HTERT RPE-1 (cell line): Measurements from ENCODE around the gene LTB4R2.

Experiments used
- in situ Hi-C: fragments of 300-500 bp; cut with MboI; formaldehyde crosslinking; loops from 4 replicates; pipeline ENCODE4 v1.14.3; 2020; ENCODE audit warnings: low sequenced_read_pairs

LTB4R2 gene

GRCh38 chr14:24277071-24277470 is 32.9 kb upstream of the LTB4R2 start:
- in situ Hi-C loops: no loop called here

- in situ Hi-C loops: no loop called here
These were observed 32.2 kb upstream of the LTB4R2 start for GRCh38 chr14:24277606-24278321.

GRCh38 chr14:24278424-24278823 is 31.5 kb upstream of the LTB4R2 start:
- in situ Hi-C loops: no loop called here

- in situ Hi-C loops: no loop called here
These were observed 30.4 kb upstream of the LTB4R2 start for GRCh38 chr14:24279301-24280186.

- in situ Hi-C loops: no loop called here
These were observed 29.0 kb upstream of the LTB4R2 start for GRCh38 chr14:24280797-24281460.

- in situ Hi-C loops: no loop called here
These were observed 28.3 kb upstream of the LTB4R2 start for GRCh38 chr14:24281636-24282035.

GRCh38 chr14:24282736-24283135 is 27.2 kb upstream of the LTB4R2 start:
- in situ Hi-C loops: no loop called here

GRCh38 chr14:24283796-24284460 is 26.0 kb upstream of the LTB4R2 start:
- in situ Hi-C loops: no loop called here

GRCh38 chr14:24284501-24285035 is 25.4 kb upstream of the LTB4R2 start:
- in situ Hi-C loops: no loop called here

- in situ Hi-C loops: no loop called here
These were observed 24.6 kb upstream of the LTB4R2 start for GRCh38 chr14:24285351-24285750.

- in situ Hi-C loops: no loop called here
These were observed 22.9 kb upstream of the LTB4R2 start for GRCh38 chr14:24286996-24287395.

- in situ Hi-C loops: no loop called here
These were observed 20.2 kb upstream of the LTB4R2 start for GRCh38 chr14:24289649-24290280.

- in situ Hi-C loops: no loop called here
These were observed 19.2 kb upstream of the LTB4R2 start for GRCh38 chr14:24290746-24291145.

GRCh38 chr14:24291446-24292117 is 18.4 kb upstream of the LTB4R2 start:
- in situ Hi-C loops: no loop called here

GRCh38 chr14:24292118-24292807 is 17.7 kb upstream of the LTB4R2 start:
- in situ Hi-C loops: no loop called here

- in situ Hi-C loops: no loop called here
These were observed 16.4 kb upstream of the LTB4R2 start for GRCh38 chr14:24293525-24293924.

- in situ Hi-C loops: no loop called here
These were observed 13.4 kb upstream of the LTB4R2 start for GRCh38 chr14:24296341-24297157.

GRCh38 chr14:24297190-24297964 is 12.6 kb upstream of the LTB4R2 start:
- in situ Hi-C loops: no loop called here
